ENCODE measurements around the gene EFHB.

DNA sequence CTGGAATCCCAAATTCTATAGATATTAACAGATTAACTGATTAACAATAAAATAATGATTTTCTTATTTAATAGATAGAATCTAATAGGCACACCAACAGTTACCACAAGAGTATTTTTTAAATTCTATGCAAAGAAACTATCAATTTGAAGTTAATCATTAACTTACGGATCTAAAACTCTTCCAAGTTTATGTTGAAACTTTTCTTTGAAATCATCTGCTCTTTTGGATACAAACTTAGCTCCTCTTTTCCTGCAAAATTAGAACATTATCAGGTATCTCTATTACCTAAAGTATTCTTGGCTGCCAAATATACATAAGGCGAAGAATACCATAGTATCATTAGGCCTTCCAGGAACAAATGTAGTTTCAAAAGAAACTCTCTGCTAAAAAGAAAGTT is 34.8 kb downstream of the EFHB start:
- TF ChIP-seq, protein P1, sequence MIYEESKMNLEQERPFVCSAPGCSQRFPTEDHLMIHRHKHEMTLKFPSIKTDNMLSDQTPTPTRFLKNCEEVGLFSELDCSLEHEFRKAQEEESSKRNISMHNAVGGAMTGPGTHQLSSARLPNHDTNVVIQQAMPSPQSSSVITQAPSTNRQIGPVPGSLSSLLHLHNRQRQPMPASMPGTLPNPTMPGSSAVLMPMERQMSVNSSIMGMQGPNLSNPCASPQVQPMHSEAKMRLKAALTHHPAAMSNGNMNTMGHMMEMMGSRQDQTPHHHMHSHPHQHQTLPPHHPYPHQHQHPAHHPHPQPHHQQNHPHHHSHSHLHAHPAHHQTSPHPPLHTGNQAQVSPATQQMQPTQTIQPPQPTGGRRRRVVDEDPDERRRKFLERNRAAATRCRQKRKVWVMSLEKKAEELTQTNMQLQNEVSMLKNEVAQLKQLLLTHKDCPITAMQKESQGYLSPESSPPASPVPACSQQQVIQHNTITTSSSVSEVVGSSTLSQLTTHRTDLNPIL (CRISPR knock-in tag; IDR thresholded peaks at IDR 0.05; ENCODE audit: low read depth), result no peak
- TF ChIP-seq RARB (CRISPR knock-in tag; IDR thresholded peaks at IDR 0.05) (no peak), ZFP30 (CRISPR knock-in tag; IDR thresholded peaks at IDR 0.05) (no peak), CSDC2 (CRISPR knock-in tag; IDR thresholded peaks at IDR 0.05) (no peak), TOX (CRISPR knock-in tag; IDR thresholded peaks at IDR 0.05; ENCODE audit: borderline replicate concordance) (no peak), ZFP3 (CRISPR knock-in tag; IDR thresholded peaks at IDR 0.05) (no peak), PPARA (CRISPR knock-in tag; IDR thresholded peaks at IDR 0.05; ENCODE audit: borderline replicate concordance) (no peak), ZNF565 (CRISPR knock-in tag; conservative IDR thresholded peaks at IDR 0.05; ENCODE audit: low read depth) (no peak)
- TF ChIP-seq, protein P2, sequence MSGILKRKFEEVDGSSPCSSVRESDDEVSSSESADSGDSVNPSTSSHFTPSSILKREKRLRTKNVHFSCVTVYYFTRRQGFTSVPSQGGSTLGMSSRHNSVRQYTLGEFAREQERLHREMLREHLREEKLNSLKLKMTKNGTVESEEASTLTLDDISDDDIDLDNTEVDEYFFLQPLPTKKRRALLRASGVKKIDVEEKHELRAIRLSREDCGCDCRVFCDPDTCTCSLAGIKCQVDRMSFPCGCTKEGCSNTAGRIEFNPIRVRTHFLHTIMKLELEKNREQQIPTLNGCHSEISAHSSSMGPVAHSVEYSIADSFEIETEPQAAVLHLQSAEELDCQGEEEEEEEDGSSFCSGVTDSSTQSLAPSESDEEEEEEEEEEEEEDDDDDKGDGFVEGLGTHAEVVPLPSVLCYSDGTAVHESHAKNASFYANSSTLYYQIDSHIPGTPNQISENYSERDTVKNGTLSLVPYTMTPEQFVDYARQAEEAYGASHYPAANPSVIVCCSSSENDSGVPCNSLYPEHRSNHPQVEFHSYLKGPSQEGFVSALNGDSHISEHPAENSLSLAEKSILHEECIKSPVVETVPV (CRISPR knock-in tag; IDR thresholded peaks at IDR 0.05), result no peak

Data from SK-N-SH treated with all-trans-retinoic acid at 6 μM for 48 hours (cell line).